GM21619 (cell line): ENCODE results near the gene LYPD5.
"Not testable (repeated sequence)": the region's sequence is repeated elsewhere in the genome, so short reads cannot be mapped to it uniquely, and the experiment has no call there.

ENCODE experiments used
- ATAC-seq: cut with Tn5 transposase; IDR thresholded peaks from one replicate; pipeline ENCODE4 v1.9.1; 2021; ENCODE audit not compliant: unreplicated experiment

Gene LYPD5

GRCh38 chr19:43802216-43802951 is at the start of gene LYPD5:
LYPD5 (minus strand) TSS chr19:43802447; CDS start chr19:43802380, 67 bp downstream.
- no peak for ATAC-seq

GRCh38 chr19:43848821-43849220 is 46.6 kb upstream of the LYPD5 start:
- ATAC-seq, result no peak

GRCh38 chr19:43847884-43848283 is 45.6 kb upstream of the LYPD5 start:
- ATAC-seq, result no peak

- no peak for ATAC-seq
These were observed 45.0 kb upstream of the LYPD5 start for GRCh38 chr19:43847246-43847645.

GRCh38 chr19:43842007-43842406 is 39.8 kb upstream of the LYPD5 start:
- ATAC-seq, result no peak

GRCh38 chr19:43839139-43839538 is 36.9 kb upstream of the LYPD5 start:
- no peak for ATAC-seq

- no peak for ATAC-seq
These were observed 24.8 kb upstream of the LYPD5 start, which contains the start of gene ZNF283 for GRCh38 chr19:43826787-43827754. ZNF283 (plus strand) TSS chr19:43827321; CDS start chr19:43833505, 6,184 bp downstream.

GRCh38 chr19:43824572-43824971 is 22.3 kb upstream of the LYPD5 start:
- not testable (repeated sequence) for ATAC-seq

GRCh38 chr19:43823856-43824255 is 21.6 kb upstream of the LYPD5 start:
- not testable (repeated sequence) for ATAC-seq

GRCh38 chr19:43820884-43821215 is 18.6 kb upstream of the LYPD5 start:
- no peak for ATAC-seq

- ATAC-seq, result no peak
These were observed 18.0 kb upstream of the LYPD5 start for GRCh38 chr19:43820098-43820883.

GRCh38 chr19:43818500-43818899 is 16.3 kb upstream of the LYPD5 start:
- no peak for ATAC-seq

- not testable (repeated sequence) for ATAC-seq
These were observed 15.2 kb upstream of the LYPD5 start for GRCh38 chr19:43817454-43817853.

GRCh38 chr19:43814663-43815352 is 12.6 kb upstream of the LYPD5 start:
- ATAC-seq, result no peak

GRCh38 chr19:43812688-43813087 is 10.4 kb upstream of the LYPD5 start:
- ATAC-seq, result no peak

GRCh38 chr19:43812259-43812658 is 10.0 kb upstream of the LYPD5 start:
- ATAC-seq, result no peak

GRCh38 chr19:43811837-43812236 is 9.6 kb upstream of the LYPD5 start:
- ATAC-seq, result no peak

- ATAC-seq, result no peak
These were observed 7.8 kb upstream of the LYPD5 start for GRCh38 chr19:43809762-43810696.

GRCh38 chr19:43807651-43808050 is 5.4 kb upstream of the LYPD5 start:
- ATAC-seq, result no peak
